ENCODE data around the gene NRXN3.

- TF ChIP-seq CTCF (IDR thresholded peaks at IDR 0.05) (no peak), POLR2A (IDR thresholded peaks at IDR 0.05) (no peak)
These were observed 28.6 kb upstream of the NRXN3 start for GRCh38 chr14:78141590-78141989.

Measured in body of pancreas (tissue), 4 donors.